OCI-LY3 (cell line): Measurements from ENCODE around the gene TTC9.

Source experiments
- H2AFZ ChIP-seq: fragments of 200-600, 300-600 bp; shearing (Covaris generic); 2 replicates; pipeline ENCODE4 v1.6.0; 2014; ENCODE audit warnings: antibody characterized with exemption, low read depth, low read length
- H3K27ac ChIP-seq: fragments of 200-600, 300-600 bp; sonication (generic); 2 replicates; pipeline ENCODE4 v1.5.1; 2014; ENCODE audit warnings: mild to moderate bottlenecking, low read length, moderate library complexity, mixed read lengths
- H3K27me3 ChIP-seq: fragments of 200-600, 300-600 bp; sonication (generic); 2 replicates; pipeline ENCODE4 v1.6.1; 2014; ENCODE audit warnings: low read depth, low read length, mixed read lengths
- H3K36me3 ChIP-seq: fragments of 200-600, 300-600 bp; sonication (generic); replicated peaks from 2 replicates; pipeline ENCODE3; 2014; ENCODE audit warnings: low read depth, low read length, mixed read lengths
- H3K4me1 ChIP-seq: fragments of 300-600, 200-600 bp; sonication (generic); 2 replicates; pipeline ENCODE4 v1.6.1; 2014; ENCODE audit warnings: low read length, mixed read lengths
- H3K4me2 ChIP-seq: fragments of 200-600, 300-600 bp; sonication (generic); 2 replicates; pipeline ENCODE4 v1.6.1; 2014; ENCODE audit warnings: low read length, mixed read lengths
- H3K4me3 ChIP-seq: fragments of 300-600, 200-600 bp; sonication (generic); 2 replicates; pipeline ENCODE4 v1.5.1; 2014; ENCODE audit warnings: antibody characterized with exemption, mild to moderate bottlenecking, low read length, moderate library complexity
- H3K79me2 ChIP-seq: fragments of 300-600, 200-600 bp; shearing (Covaris generic); 2 replicates; pipeline ENCODE4 v1.6.1; 2014; ENCODE audit warnings: mild to moderate bottlenecking, low read length, mixed read lengths
- H3K9ac ChIP-seq: fragments of 300-600, 200-600 bp; shearing (Covaris generic); 2 replicates; pipeline ENCODE4 v1.6.0; 2014; ENCODE audit warnings: mild to moderate bottlenecking, low read length, moderate library complexity
- H3K9me3 ChIP-seq: fragments of 200-600, 300-600 bp; shearing (Covaris generic); 2 replicates; pipeline ENCODE4 v1.6.1; 2014; ENCODE audit warnings: low read length, mixed read lengths; ENCODE audit not compliant: insufficient read depth
- H4K20me1 ChIP-seq: fragments of 200-600, 300-600 bp; sonication (generic); 2 replicates; pipeline ENCODE4 v1.6.1; 2016; ENCODE audit warnings: low read length, mixed read lengths; ENCODE audit not compliant: insufficient read depth
- CTCF ChIP-seq: fragments of 200-600, 300-600 bp; sonication (generic); IDR thresholded peaks from 2 replicates; pipeline ENCODE4 v1.5.1; 2014; ENCODE audit warnings: antibody characterized with exemption, low read length, low read depth
- EZH2phosphoT487 ChIP-seq: fragments of 200-600 bp; shearing (Covaris generic); IDR thresholded peaks from 2 replicates; pipeline ENCODE4 v1.6.1; 2018; ENCODE audit warnings: antibody characterized with exemption, mixed run types, low read depth

TTC9 gene

DNA sequence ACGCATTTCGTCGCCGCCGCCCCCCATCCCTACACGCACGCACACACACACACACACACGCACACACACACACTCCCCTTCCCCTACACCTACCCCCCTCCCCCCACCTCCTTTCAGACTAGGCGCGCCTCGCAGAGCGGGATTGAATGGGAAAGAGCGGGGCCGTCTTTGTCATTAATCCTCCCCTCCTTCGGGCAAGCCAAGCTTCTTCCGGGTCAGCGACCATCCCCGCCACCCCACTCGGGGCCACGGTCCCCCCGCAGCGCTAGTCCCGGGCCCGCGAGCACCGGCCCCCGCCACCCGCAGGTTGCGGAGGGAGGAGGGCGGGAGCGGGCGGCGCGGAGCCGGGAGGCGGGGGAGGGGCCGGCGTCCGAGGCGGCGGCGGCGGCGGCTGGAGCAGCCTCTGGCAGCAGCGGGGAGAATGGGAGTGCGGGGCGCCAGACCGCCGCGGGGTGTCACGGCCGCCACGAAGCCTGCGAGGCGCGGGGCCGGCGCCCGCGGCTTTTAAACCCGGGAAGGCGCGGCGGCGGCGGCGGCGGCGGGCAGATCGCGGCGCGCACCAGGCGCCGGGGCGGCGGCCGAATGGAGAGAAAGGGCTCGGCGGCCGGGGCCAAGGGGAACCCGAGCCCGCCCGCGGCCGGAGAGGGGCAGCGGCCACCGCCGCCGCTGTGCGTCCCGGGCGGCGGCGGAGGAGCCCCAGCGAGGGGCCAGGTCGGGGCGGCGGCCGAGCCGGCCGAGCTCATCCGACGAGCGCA, at the start of gene TTC9:
TSS of gene TTC9 (plus strand) at position 369 of the 755 bp plus-strand sequence. CDS start at position 583, 214 bp downstream.
- no peaks in the 10 kb centered on the region for H3K36me3 ChIP-seq
- peak within 1 kb of the TSS; percentile 58 for H3K9ac ChIP-seq
- no peak within 1 kb of the TSS for H3K27ac ChIP-seq
- peak within 1 kb of the TSS; percentile 92 for H3K4me3 ChIP-seq
- H3K4me2 ChIP-seq: peak within 1 kb of the TSS; percentile 98
- no peak for TF ChIP-seq CTCF
- no peak for TF ChIP-seq EZH2phosphoT487
- no peaks in the 10 kb centered on the region for H4K20me1 ChIP-seq
- no peaks in the 10 kb centered on the region for H3K79me2 ChIP-seq
- peaks cover 18% of the 10 kb centered on the region for H3K4me1 ChIP-seq
- no peaks in the 10 kb centered on the region for H3K9me3 ChIP-seq
- peak within 1 kb of the TSS; percentile 92 for H2AFZ ChIP-seq
- H3K27me3 ChIP-seq: peaks cover 41% of the 10 kb centered on the region

GRCh38 chr14:70594461-70594860, 47.3 kb upstream of the TTC9 start:
- H3K27ac ChIP-seq: no peak overlapping the region

GRCh38 chr14:70595443-70596185, 46.1 kb upstream of the TTC9 start:
- Histone ChIP-seq H3K27ac (no peak overlapping the region), H4K20me1 (peaks cover 15% of the 10 kb centered on the region; the same call in 1 of the 2 replicates), H3K4me1 (peaks cover 12% of the 10 kb centered on the region), H3K9me3 (no peaks in the 10 kb centered on the region), H3K79me2 (peaks cover 54% of the 10 kb centered on the region), H3K9ac (no peak overlapping the region), H3K27me3 (no peaks in the 10 kb centered on the region), H3K4me2 (no peak overlapping the region), H2AFZ (no peak overlapping the region), H3K36me3 (peaks cover 43% of the 10 kb centered on the region), H3K4me3 (no peak overlapping the region)
- TF ChIP-seq CTCF (no peak), EZH2phosphoT487 (no peak)

More at GRCh38 chr14:70594461-70594860, 47.3 kb upstream of the TTC9 start:
- Histone ChIP-seq H3K79me2 (peaks cover 43% of the 10 kb centered on the region), H3K9me3 (no peaks in the 10 kb centered on the region), H3K4me1 (peaks cover 8% of the 10 kb centered on the region), H3K36me3 (peaks cover 50% of the 10 kb centered on the region), H3K27me3 (no peaks in the 10 kb centered on the region), H4K20me1 (peaks cover 11% of the 10 kb centered on the region; the same call in 1 of the 2 replicates), H3K4me2 (no peak overlapping the region), H3K9ac (no peak overlapping the region), H2AFZ (no peak overlapping the region), H3K4me3 (no peak overlapping the region)
- TF ChIP-seq CTCF (no peak), EZH2phosphoT487 (no peak)

DNA sequence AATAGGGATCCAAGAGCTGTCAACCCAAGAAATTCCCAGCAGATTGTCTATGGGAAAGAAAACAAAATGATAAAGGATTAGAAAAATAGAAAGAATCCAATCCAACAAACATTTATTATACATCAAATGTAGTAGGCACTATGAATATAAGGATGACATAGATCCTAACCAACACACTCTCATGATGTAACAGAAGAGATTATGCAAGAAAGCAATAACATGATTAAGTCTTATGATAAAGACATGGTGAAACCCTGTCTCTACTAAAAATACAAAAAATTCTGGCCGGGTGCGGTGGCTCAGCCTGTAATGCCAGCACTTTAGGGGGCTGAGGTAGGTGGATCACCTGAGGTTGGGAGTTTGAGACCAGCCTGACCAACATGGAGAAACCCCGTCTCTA, 44.0 kb upstream of the TTC9 start:
- no peaks in the 10 kb centered on the region for H3K27me3 ChIP-seq

More for the DNA sequence above, 44.0 kb upstream of the TTC9 start:
- Histone ChIP-seq H3K9ac (no peak overlapping the region), H3K4me2 (no peak overlapping the region), H3K27ac (no peak overlapping the region), H3K4me3 (no peak overlapping the region), H3K79me2 (peaks cover 54% of the 10 kb centered on the region), H3K4me1 (peaks cover 29% of the 10 kb centered on the region), H2AFZ (no peak overlapping the region), H3K9me3 (no peaks in the 10 kb centered on the region), H3K36me3 (peaks cover 27% of the 10 kb centered on the region), H4K20me1 (peaks cover 15% of the 10 kb centered on the region; the same call in 1 of the 2 replicates)
- TF ChIP-seq EZH2phosphoT487: no peak
- TF ChIP-seq CTCF: no peak
